Epithelial cell of esophagus (primary cell): ENCODE results near the gene PRKCB.

Experiments used
- DNase-seq: peaks from one replicate; pipeline ENCODE4 v3.0.0; 2010; ENCODE audit warnings: low read depth
- H3K4me3 ChIP-seq: 2 replicates; pipeline ENCODE4 v1.5.1; 2011; ENCODE audit warnings: mild to moderate bottlenecking, low read length, control low read depth
- TF ChIP-seq, protein P1 (sequence below): IDR thresholded peaks from 2 replicates; pipeline ENCODE4 v1.5.1; 2011; ENCODE audit warnings: low read depth, mild to moderate bottlenecking, low read length, control low read depth, inconsistent platforms; ENCODE audit not compliant: insufficient read depth; ENCODE audit errors: missing control alignments

The PRKCB gene

GRCh38 chr16:23902034-23902747, 66.4 kb downstream of the PRKCB start:
- no peak overlapping the region for H3K4me3 ChIP-seq
- TF ChIP-seq, protein P1, sequence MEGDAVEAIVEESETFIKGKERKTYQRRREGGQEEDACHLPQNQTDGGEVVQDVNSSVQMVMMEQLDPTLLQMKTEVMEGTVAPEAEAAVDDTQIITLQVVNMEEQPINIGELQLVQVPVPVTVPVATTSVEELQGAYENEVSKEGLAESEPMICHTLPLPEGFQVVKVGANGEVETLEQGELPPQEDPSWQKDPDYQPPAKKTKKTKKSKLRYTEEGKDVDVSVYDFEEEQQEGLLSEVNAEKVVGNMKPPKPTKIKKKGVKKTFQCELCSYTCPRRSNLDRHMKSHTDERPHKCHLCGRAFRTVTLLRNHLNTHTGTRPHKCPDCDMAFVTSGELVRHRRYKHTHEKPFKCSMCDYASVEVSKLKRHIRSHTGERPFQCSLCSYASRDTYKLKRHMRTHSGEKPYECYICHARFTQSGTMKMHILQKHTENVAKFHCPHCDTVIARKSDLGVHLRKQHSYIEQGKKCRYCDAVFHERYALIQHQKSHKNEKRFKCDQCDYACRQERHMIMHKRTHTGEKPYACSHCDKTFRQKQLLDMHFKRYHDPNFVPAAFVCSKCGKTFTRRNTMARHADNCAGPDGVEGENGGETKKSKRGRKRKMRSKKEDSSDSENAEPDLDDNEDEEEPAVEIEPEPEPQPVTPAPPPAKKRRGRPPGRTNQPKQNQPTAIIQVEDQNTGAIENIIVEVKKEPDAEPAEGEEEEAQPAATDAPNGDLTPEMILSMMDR, result no peak
- no peak for DNase-seq

DNA sequence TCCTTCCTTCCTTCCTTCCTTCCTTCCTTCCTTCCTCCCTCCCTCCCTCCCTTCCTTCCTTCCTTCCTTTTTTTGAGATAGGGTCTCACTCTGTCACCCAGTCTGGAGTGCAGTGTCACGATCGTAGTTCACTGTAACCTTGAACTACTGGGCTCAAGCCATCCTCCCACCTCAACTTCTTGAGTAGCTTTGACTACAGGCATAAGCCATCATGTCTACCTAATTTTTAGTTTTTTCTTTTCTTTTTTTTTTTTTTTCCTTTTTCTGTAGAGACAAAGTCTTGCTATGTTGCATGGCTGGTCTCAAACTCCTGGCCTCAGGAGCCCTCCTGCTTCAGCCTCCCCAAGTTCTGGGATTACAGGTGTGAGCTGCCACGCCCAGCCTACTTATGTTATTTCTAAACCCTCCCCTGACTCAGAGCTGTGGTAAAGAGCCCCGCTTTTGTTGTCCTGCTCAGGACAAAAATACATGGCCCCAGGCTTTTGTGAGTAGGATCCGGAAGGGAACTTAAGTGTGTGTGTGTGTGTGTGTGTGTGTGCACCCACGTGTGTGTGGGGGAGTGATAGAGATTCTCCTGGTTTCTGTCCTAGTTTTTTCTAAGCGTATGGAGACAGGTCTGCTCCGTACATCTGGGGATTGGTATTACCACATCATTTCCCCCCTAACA, 67.1 kb downstream of the PRKCB start:
- TF ChIP-seq, protein P1, result no peak
- DNase-seq, result peak; percentile 29
- H3K4me3 ChIP-seq, result no peak overlapping the region

- DNase-seq, result peak; percentile 57
- no peak overlapping the region for H3K4me3 ChIP-seq
- TF ChIP-seq, protein P1, result no peak
These were observed 69.2 kb downstream of the PRKCB start for GRCh38 chr16:23905027-23905426.

DNA sequence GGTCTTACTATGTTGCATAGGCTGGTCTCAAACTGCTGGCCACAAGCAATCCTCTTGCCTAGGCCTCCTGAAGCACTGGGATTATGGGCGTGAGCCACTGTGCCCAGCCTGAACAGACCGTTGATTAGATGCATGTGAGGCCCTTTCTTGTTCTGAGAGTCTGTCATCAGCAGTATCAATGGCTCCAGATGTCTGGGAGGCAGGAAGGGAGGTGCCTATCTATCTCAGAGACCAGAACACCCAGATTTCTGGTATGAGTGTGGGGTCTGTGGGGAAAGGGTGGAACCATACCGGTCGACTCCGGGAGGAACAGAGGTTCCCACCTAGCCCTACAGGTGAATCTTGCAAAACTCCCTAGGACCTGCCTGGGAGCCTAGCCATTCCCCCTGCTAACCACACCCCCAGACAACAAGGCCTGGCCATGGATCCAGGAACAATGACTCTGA, 71.7 kb downstream of the PRKCB start:
- TF ChIP-seq, protein P1, result no peak
- no peak for DNase-seq
- H3K4me3 ChIP-seq, result no peak overlapping the region

GRCh38 chr16:23907903-23908302, 72.1 kb downstream of the PRKCB start:
- no peak overlapping the region for H3K4me3 ChIP-seq
- no peak for DNase-seq
- TF ChIP-seq, protein P1, result no peak

DNA sequence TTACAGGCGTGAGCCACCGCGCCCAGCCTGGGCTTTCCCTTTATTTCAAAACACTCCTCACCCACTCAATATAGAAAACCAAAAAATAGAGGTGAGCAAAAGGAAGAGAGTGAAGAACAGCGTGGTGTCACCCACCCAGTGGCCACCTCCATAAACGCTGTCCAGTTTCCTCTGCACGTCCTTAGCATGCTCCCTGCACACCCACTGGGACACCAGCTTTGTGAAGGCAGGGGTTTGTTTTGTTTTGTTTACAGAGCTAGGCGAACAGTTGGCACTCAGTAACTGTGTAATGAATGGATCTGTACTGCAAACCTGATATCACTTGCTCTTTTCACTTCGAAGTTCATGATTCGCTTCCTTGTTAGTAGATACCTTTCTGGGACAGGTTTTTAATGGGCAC, 73.0 kb downstream of the PRKCB start:
- no peak for DNase-seq
- H3K4me3 ChIP-seq, result no peak overlapping the region
- TF ChIP-seq, protein P1, result no peak
